ENCODE measurements around the gene CPEB3.

DNA sequence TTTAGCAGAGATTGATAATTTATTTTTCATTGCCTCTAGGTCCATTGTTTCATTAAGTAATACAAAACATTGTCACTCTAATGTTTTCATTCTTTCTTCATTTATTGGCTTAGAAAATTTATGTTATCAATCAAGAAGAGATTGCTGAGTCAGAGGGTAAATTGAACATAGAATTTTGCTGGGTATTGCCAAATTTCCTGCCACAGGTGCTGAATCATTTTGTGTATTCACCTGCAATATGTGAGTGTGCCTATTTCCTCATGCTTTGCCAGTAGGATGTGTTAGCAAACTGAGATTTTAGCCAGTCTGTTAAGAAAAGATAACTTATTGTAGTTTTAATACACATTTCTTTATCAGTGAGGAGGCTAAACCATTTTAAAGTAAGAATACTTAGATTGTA is 38.1 kb upstream of the CPEB3 start:
- TF ChIP-seq, protein P1, sequence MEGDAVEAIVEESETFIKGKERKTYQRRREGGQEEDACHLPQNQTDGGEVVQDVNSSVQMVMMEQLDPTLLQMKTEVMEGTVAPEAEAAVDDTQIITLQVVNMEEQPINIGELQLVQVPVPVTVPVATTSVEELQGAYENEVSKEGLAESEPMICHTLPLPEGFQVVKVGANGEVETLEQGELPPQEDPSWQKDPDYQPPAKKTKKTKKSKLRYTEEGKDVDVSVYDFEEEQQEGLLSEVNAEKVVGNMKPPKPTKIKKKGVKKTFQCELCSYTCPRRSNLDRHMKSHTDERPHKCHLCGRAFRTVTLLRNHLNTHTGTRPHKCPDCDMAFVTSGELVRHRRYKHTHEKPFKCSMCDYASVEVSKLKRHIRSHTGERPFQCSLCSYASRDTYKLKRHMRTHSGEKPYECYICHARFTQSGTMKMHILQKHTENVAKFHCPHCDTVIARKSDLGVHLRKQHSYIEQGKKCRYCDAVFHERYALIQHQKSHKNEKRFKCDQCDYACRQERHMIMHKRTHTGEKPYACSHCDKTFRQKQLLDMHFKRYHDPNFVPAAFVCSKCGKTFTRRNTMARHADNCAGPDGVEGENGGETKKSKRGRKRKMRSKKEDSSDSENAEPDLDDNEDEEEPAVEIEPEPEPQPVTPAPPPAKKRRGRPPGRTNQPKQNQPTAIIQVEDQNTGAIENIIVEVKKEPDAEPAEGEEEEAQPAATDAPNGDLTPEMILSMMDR (IDR thresholded peaks at IDR 0.05): no peak
- no peak for TF ChIP-seq POLR2A (IDR thresholded peaks at IDR 0.05)

All from body of pancreas (tissue), 4 donors.